ENCODE results near the gene NEK9.

The NEK9 gene

DNA sequence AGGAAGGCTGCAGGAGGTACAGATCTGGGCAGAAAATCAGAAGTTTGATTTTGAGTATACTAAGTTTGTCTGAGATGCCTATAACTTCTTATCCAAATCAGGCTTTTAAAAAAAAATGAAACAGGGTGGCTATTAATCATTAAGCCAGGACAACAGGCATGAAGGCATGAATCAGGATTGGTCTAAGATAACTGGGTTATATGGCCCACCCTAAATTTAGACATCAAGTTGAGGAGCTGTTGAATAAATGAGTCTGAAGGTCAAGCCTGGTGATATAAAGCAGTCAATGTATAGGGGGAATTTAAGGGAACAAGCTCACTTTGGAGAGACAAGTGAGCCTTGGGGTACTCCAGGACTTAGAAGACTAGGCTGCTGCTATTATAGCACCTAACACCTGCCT lies 28.6 kb downstream of the NEK9 start:
- H3K27ac ChIP-seq (ENCODE audit: low read depth, low read length): no peak overlapping the region

DNA sequence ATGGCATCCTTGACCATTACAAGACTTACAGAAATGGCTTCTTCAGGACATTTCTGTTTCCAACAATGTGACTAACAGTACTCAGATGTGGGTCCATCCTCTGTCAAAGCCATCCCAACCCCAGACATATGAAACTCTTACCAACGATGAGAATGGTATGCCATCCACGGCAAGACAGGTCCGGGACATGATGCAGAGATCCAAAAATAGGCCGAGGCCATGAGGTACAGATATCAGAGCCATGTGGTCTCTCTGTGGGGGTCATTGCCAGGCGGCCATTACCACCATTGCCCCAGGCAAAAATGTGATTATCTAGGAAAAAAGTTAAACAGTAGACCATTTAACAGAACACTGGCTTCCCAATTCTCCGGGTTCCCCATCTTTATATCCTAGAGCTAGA lies 29.9 kb downstream of the NEK9 start:
- H3K4me1 ChIP-seq (ENCODE audit: control insufficient read depth, low read length): no peaks in the 10 kb centered on the region
- H3K4me2 ChIP-seq (ENCODE audit: low read length): no peak overlapping the region
- H3K36me3 ChIP-seq (ENCODE audit: control insufficient read depth, low read length): peaks cover 82% of the 10 kb centered on the region
- H3K27ac ChIP-seq (ENCODE audit: low read depth, low read length): no peak overlapping the region
- H3K9me3 ChIP-seq (ENCODE audit: control insufficient read depth, insufficient read depth, low read length): no peaks in the 10 kb centered on the region
- no peaks in the 10 kb centered on the region for H4K20me1 ChIP-seq (ENCODE audit: control insufficient read depth, insufficient read depth, low read depth, low read length)
- H3K27me3 ChIP-seq (ENCODE audit: control insufficient read depth, low read length): no peaks in the 10 kb centered on the region
- TF ChIP-seq, protein P1, sequence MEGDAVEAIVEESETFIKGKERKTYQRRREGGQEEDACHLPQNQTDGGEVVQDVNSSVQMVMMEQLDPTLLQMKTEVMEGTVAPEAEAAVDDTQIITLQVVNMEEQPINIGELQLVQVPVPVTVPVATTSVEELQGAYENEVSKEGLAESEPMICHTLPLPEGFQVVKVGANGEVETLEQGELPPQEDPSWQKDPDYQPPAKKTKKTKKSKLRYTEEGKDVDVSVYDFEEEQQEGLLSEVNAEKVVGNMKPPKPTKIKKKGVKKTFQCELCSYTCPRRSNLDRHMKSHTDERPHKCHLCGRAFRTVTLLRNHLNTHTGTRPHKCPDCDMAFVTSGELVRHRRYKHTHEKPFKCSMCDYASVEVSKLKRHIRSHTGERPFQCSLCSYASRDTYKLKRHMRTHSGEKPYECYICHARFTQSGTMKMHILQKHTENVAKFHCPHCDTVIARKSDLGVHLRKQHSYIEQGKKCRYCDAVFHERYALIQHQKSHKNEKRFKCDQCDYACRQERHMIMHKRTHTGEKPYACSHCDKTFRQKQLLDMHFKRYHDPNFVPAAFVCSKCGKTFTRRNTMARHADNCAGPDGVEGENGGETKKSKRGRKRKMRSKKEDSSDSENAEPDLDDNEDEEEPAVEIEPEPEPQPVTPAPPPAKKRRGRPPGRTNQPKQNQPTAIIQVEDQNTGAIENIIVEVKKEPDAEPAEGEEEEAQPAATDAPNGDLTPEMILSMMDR (IDR thresholded peaks at IDR 0.05; ENCODE audit: low read depth, low read length, poor library complexity, severe bottlenecking): no peak
- TF ChIP-seq EZH2phosphoT487 (IDR thresholded peaks at IDR 0.05; ENCODE audit: borderline replicate concordance, low read length): no peak
- H3K79me2 ChIP-seq (ENCODE audit: control insufficient read depth, low read length): no peaks in the 10 kb centered on the region
- H3K9me2 ChIP-seq (replicated peaks; ENCODE audit: control insufficient read depth, low read length): no peaks in the 10 kb centered on the region
- no peaks in the 10 kb centered on the region for H3F3A ChIP-seq (ENCODE audit: control insufficient read depth, insufficient read depth)
- H3K4me3 ChIP-seq (ENCODE audit: low read length): no peak overlapping the region

More for the DNA sequence above, 28.6 kb downstream of the NEK9 start:
- Histone ChIP-seq H3K27me3 (ENCODE audit: control insufficient read depth, low read length) (no peaks in the 10 kb centered on the region), H3K4me1 (ENCODE audit: control insufficient read depth, low read length) (no peaks in the 10 kb centered on the region), H4K20me1 (ENCODE audit: control insufficient read depth, insufficient read depth, low read depth, low read length) (no peaks in the 10 kb centered on the region), H3K4me3 (ENCODE audit: low read length) (no peak overlapping the region), H3K9me3 (ENCODE audit: control insufficient read depth, insufficient read depth, low read length) (no peaks in the 10 kb centered on the region), H3F3A (ENCODE audit: control insufficient read depth, insufficient read depth) (no peaks in the 10 kb centered on the region), H3K9me2 (replicated peaks; ENCODE audit: control insufficient read depth, low read length) (no peaks in the 10 kb centered on the region), H3K79me2 (ENCODE audit: control insufficient read depth, low read length) (no peaks in the 10 kb centered on the region), H3K4me2 (ENCODE audit: low read length) (no peak overlapping the region), H3K36me3 (ENCODE audit: control insufficient read depth, low read length) (peaks cover 78% of the 10 kb centered on the region)
- TF ChIP-seq EZH2phosphoT487 (IDR thresholded peaks at IDR 0.05; ENCODE audit: borderline replicate concordance, low read length): no peak
- TF ChIP-seq, protein P1 (IDR thresholded peaks at IDR 0.05; ENCODE audit: low read depth, low read length, poor library complexity, severe bottlenecking): no peak

DNA sequence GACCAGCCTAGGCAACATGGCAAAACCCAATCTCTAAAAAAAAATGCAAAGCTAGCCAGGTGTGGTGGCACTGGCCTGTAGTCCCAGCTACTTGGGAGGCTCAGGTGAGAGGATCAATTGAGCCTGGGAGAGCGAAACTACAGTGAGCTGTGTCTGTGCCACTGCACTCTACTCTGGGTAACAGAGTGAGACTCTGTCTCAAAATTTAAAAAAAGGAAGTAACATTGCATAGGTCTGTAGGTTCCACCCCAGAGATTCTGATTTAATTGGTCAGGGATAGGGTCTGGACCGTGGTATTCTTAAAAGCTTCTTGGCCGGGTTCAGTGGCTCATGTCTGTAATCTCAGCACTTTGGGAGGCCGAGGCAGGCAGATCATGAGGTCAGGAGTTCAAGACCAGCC lies 31.2 kb downstream of the NEK9 start:
- Histone ChIP-seq H3K4me1 (ENCODE audit: control insufficient read depth, low read length) (no peaks in the 10 kb centered on the region), H3K27ac (ENCODE audit: low read depth, low read length) (no peak overlapping the region), H3K9me3 (ENCODE audit: control insufficient read depth, insufficient read depth, low read length) (no peaks in the 10 kb centered on the region), H4K20me1 (ENCODE audit: control insufficient read depth, insufficient read depth, low read depth, low read length) (no peaks in the 10 kb centered on the region), H3K27me3 (ENCODE audit: control insufficient read depth, low read length) (no peaks in the 10 kb centered on the region), H3K4me3 (ENCODE audit: low read length) (no peak overlapping the region), H3F3A (ENCODE audit: control insufficient read depth, insufficient read depth) (no peaks in the 10 kb centered on the region), H3K79me2 (ENCODE audit: control insufficient read depth, low read length) (no peaks in the 10 kb centered on the region), H3K9me2 (replicated peaks; ENCODE audit: control insufficient read depth, low read length) (no peaks in the 10 kb centered on the region), H3K36me3 (ENCODE audit: control insufficient read depth, low read length) (peaks cover 83% of the 10 kb centered on the region), H3K4me2 (ENCODE audit: low read length) (no peak overlapping the region)
- TF ChIP-seq, protein P1 (IDR thresholded peaks at IDR 0.05; ENCODE audit: low read depth, low read length, poor library complexity, severe bottlenecking): no peak
- TF ChIP-seq EZH2phosphoT487 (IDR thresholded peaks at IDR 0.05; ENCODE audit: borderline replicate concordance, low read length): no peak

DNA sequence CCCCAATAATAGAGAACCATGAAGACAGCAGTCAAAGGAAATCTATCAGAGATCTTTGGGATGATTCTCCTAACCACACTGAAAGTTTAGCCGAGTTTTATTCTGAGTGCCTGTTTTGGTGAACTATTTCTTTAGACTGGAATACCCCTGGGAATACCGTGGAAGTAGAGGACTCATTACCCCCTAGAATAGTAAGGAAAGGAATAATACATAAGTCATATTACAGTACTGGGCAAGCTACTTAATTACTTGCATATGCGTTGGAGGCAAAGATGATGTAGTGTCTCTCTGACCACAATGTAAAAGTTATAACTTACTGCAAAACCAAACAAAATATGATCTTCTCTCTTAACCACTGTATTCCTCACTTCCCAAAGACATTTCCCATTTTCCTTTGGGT lies 32.0 kb downstream of the NEK9 start:
- H3K9me2 ChIP-seq (replicated peaks; ENCODE audit: control insufficient read depth, low read length): no peaks in the 10 kb centered on the region
- no peaks in the 10 kb centered on the region for H3K9me3 ChIP-seq (ENCODE audit: control insufficient read depth, insufficient read depth, low read length)
- H3K27ac ChIP-seq (ENCODE audit: low read depth, low read length): no peak overlapping the region
- H3K36me3 ChIP-seq (ENCODE audit: control insufficient read depth, low read length): peaks cover 83% of the 10 kb centered on the region
- no peak for TF ChIP-seq EZH2phosphoT487 (IDR thresholded peaks at IDR 0.05; ENCODE audit: borderline replicate concordance, low read length)
- TF ChIP-seq, protein P1 (IDR thresholded peaks at IDR 0.05; ENCODE audit: low read depth, low read length, poor library complexity, severe bottlenecking): no peak
- H3F3A ChIP-seq (ENCODE audit: control insufficient read depth, insufficient read depth): no peaks in the 10 kb centered on the region
- no peaks in the 10 kb centered on the region for H3K4me1 ChIP-seq (ENCODE audit: control insufficient read depth, low read length)
- no peaks in the 10 kb centered on the region for H3K27me3 ChIP-seq (ENCODE audit: control insufficient read depth, low read length)
- no peak overlapping the region for H3K4me2 ChIP-seq (ENCODE audit: low read length)
- H4K20me1 ChIP-seq (ENCODE audit: control insufficient read depth, insufficient read depth, low read depth, low read length): no peaks in the 10 kb centered on the region
- H3K4me3 ChIP-seq (ENCODE audit: low read length): no peak overlapping the region
- H3K79me2 ChIP-seq (ENCODE audit: control insufficient read depth, low read length): no peaks in the 10 kb centered on the region

All from DOHH2 (cell line).